GM23338 (cell line): ENCODE data around the gene LOXHD1. TPM values are rescaled to one million over a fixed set of nuclear protein-coding genes. Genes with fewer than 3 reads are reported as not detected.

Experiments used
- ATAC-seq: fragments of 200-7000 bp; cut with Tn5 transposase; 3 replicates; pipeline ENCODE4 v1.9.1; 2020
- DNase-seq: peaks from one replicate; pipeline ENCODE4 v3.0.0-alpha.2; 2015; ENCODE audit warnings: low spot score
- H2AFZ ChIP-seq: fragments of 200-600 bp; sonication (generic); 2 replicates; pipeline ENCODE4 v1.8.0; 2016; ENCODE audit warnings: antibody characterized with exemption, mild to moderate bottlenecking, moderate library complexity
- H3F3A ChIP-seq: fragments of 200-600 bp; sonication (generic); replicated peaks from 2 replicates; pipeline ENCODE4 v1.8.0; 2017; ENCODE audit warnings: antibody characterized with exemption, mixed run types, low read depth
- H3K27ac ChIP-seq: fragments of 200-600 bp; sonication (generic); 2 replicates; pipeline ENCODE4 v1.6.1; 2016; ENCODE audit warnings: low read depth
- H3K27me3 ChIP-seq: fragments of 200-600 bp; sonication (generic); 2 replicates; pipeline ENCODE4 v1.8.0; 2016; ENCODE audit warnings: mild to moderate bottlenecking, mixed run types, moderate library complexity; ENCODE audit not compliant: insufficient read depth
- H3K36me3 ChIP-seq: fragments of 200-600 bp; sonication (generic); 2 replicates; pipeline ENCODE4 v1.8.0; 2016; ENCODE audit warnings: mild to moderate bottlenecking; ENCODE audit not compliant: insufficient read depth
- H3K4me1 ChIP-seq: fragments of 200-600 bp; sonication (generic); 2 replicates; pipeline ENCODE4 v1.8.0; 2016; ENCODE audit warnings: mild to moderate bottlenecking, moderate library complexity; ENCODE audit not compliant: insufficient read depth
- H3K4me2 ChIP-seq: fragments of 200-600 bp; sonication (generic); 2 replicates; pipeline ENCODE4 v1.7.1; 2017; ENCODE audit warnings: mixed run types
- H3K4me3 ChIP-seq: fragments of 200-600 bp; sonication (generic); 2 replicates; pipeline ENCODE4 v1.6.1; 2016; ENCODE audit warnings: mixed run types
- H3K79me2 ChIP-seq: fragments of 200-600 bp; sonication (generic); replicated peaks from 2 replicates; pipeline ENCODE4 v1.8.0; 2017; ENCODE audit warnings: mild to moderate bottlenecking; ENCODE audit not compliant: insufficient read depth
- H3K9me2 ChIP-seq: fragments of 200-600 bp; sonication (generic); 2 replicates; pipeline ENCODE4 v1.8.0; 2017; ENCODE audit not compliant: insufficient read depth
- H4K20me1 ChIP-seq: fragments of 200-600 bp; sonication (generic); replicated peaks from 2 replicates; pipeline ENCODE4 v1.8.0; 2017; ENCODE audit warnings: mild to moderate bottlenecking; ENCODE audit not compliant: insufficient read depth
- H3K27ac Mint-ChIP-seq: 2 replicates; pipeline ENCODE4 v1.8.0; 2020; ENCODE audit warnings: inconsistent platforms, mild to moderate bottlenecking, moderate library complexity, mixed read lengths
- H3K27me3 Mint-ChIP-seq: 3 replicates; pipeline ENCODE4 v1.8.0; 2022; ENCODE audit warnings: low read depth, mild to moderate bottlenecking, moderate library complexity, mixed read lengths, inconsistent platforms; ENCODE audit not compliant: insufficient read depth, poor library complexity
- H3K36me3 Mint-ChIP-seq: 3 replicates; pipeline ENCODE4 v1.8.0; 2021; ENCODE audit warnings: low read depth, mild to moderate bottlenecking, inconsistent platforms, moderate library complexity, mixed read lengths
- H3K4me1 Mint-ChIP-seq: 3 replicates; pipeline ENCODE4 v1.8.0; 2020; ENCODE audit warnings: mild to moderate bottlenecking, inconsistent platforms, mixed read lengths
- H3K4me3 Mint-ChIP-seq: 3 replicates; pipeline ENCODE4 v1.8.0; 2021; ENCODE audit warnings: moderate library complexity, mild to moderate bottlenecking, inconsistent platforms, mixed read lengths
- H3K9me3 Mint-ChIP-seq: 3 replicates; pipeline ENCODE4 v1.8.0; 2020; ENCODE audit warnings: moderate library complexity, mild to moderate bottlenecking, inconsistent platforms, mixed read lengths
- CREB1 ChIP-seq: fragments of 250-450 bp; sonication (Bioruptor Pico); IDR thresholded peaks from 2 replicates; pipeline ENCODE4 v1.5.0; 2020; ENCODE audit warnings: low read depth, mild to moderate bottlenecking, moderate library complexity
- CTCF ChIP-seq, 2 experiments: fragments of 200-600 bp in 1 of 2; sonication (generic) in 1 of 2; conservative IDR thresholded peaks; 2 replicates each; pipeline versions ENCODE4 v1.5.1 to v1.6.1; 2016 to 2017; ENCODE audit warnings: antibody characterized with exemption in 2 of 2, low read depth in 2 of 2, mild to moderate bottlenecking in 2 of 2, moderate library complexity in 1 of 2
- EZH2phosphoT487 ChIP-seq: fragments of 200-600 bp; sonication (generic); IDR thresholded peaks from one replicate; pipeline ENCODE4 v1.8.1; 2018; ENCODE audit warnings: antibody characterized with exemption; ENCODE audit not compliant: unreplicated experiment
- JUNB ChIP-seq: IDR thresholded peaks from one replicate; pipeline ENCODE4 v1.6.1; 2016; ENCODE audit warnings: antibody characterized with exemption; ENCODE audit not compliant: unreplicated experiment
- NANOG ChIP-seq: IDR thresholded peaks from 2 replicates; pipeline ENCODE4 v1.6.1; 2016; ENCODE audit warnings: antibody characterized with exemption, borderline replicate concordance
- POLR2AphosphoS5 ChIP-seq: IDR thresholded peaks from 2 replicates; pipeline ENCODE4 v1.6.1; 2016; ENCODE audit warnings: antibody characterized with exemption, low read depth
- STAT1 ChIP-seq: IDR thresholded peaks from one replicate; pipeline ENCODE4 v1.6.1; 2016; ENCODE audit warnings: antibody characterized with exemption; ENCODE audit not compliant: unreplicated experiment
- ZNF114 ChIP-seq: fragments of 250-450 bp; sonication (Bioruptor Pico); IDR thresholded peaks from 2 replicates; pipeline ENCODE4 v1.5.0; 2020; ENCODE audit warnings: mild to moderate bottlenecking, moderate library complexity
- ZNF331 ChIP-seq: fragments of 250-450 bp; sonication (Bioruptor Pico); IDR thresholded peaks from 2 replicates; pipeline ENCODE4 v1.5.0; 2020; ENCODE audit warnings: low read depth, mild to moderate bottlenecking, moderate library complexity
- polyA plus RNA-seq: library from polyadenylated mRNA; unstranded; fragments of >200 nt; fragmentation: Nextera tagmentation; extraction: Ambion mirVana; gene quantifications from 2 replicates; pipeline ENCODE4 v1.2.1, GENCODE V29; 2016
- total RNA-seq: library from RNA; depleted of rRNA; stranded (reverse); fragments of >200 nt; shearing (Covaris generic); gene quantifications from 2 replicates; pipeline ENCODE4 v1.2.3, GENCODE V29; 2014
- TF ChIP-seq, protein P1 (sequence below): fragments of 250-450 bp; sonication (Bioruptor Pico); IDR thresholded peaks from 2 replicates; pipeline ENCODE4 v1.5.0; 2020; ENCODE audit warnings: mild to moderate bottlenecking, moderate library complexity
- TF ChIP-seq, protein P2 (sequence below): IDR thresholded peaks from 2 replicates; pipeline ENCODE4 v1.6.1; 2016; ENCODE audit warnings: antibody characterized with exemption
- TF ChIP-seq, protein P3 (sequence below): IDR thresholded peaks from one replicate; pipeline ENCODE4 v1.6.1; 2018; ENCODE audit warnings: antibody characterized with exemption; ENCODE audit not compliant: unreplicated experiment

Gene LOXHD1
- total and polyA plus RNA-seq, 2 experiments from 2014 or later, result 0.17 TPM; not detected in 1

GRCh38 chr18:46531482-46531881 is 125.5 kb downstream of the LOXHD1 start:
- H3K9me3 Mint-ChIP-seq, result no peaks in the 10 kb centered on the region
- Histone ChIP-seq H2AFZ (no peak overlapping the region), H4K20me1 (no peaks in the 10 kb centered on the region), H3K36me3 (no peaks in the 10 kb centered on the region), H3K9me2 (0 out of 2 replicates have a peak, but pooled peaks cover 4% of the 10 kb centered on the region), H3K4me3 (no peak overlapping the region), H3F3A (no peaks in the 10 kb centered on the region), H3K27me3 (no peaks in the 10 kb centered on the region), H3K79me2 (no peaks in the 10 kb centered on the region), H3K4me2 (no peak overlapping the region), H3K4me1 (no peaks in the 10 kb centered on the region), H3K27ac (no peak overlapping the region)
- ATAC-seq (no peak), DNase-seq (no peak)
- H3K36me3 Mint-ChIP-seq, result no peaks in the 10 kb centered on the region
- H3K4me1 Mint-ChIP-seq, result no peaks in the 10 kb centered on the region
- H3K27me3 Mint-ChIP-seq, result peaks cover 2% of the 10 kb centered on the region
- H3K4me3 Mint-ChIP-seq, result no peak overlapping the region
- H3K27ac Mint-ChIP-seq, result no peak overlapping the region
- TF ChIP-seq EZH2phosphoT487 (no peak), POLR2AphosphoS5 (no peak), NANOG (no peak), STAT1 (no peak), ZNF331 (CRISPR knock-in tag) (no peak), CTCF (conservative IDR thresholded peaks at IDR 0.05; ENCODE audit: low read depth in 2 of 2) (no peak), CREB1 (CRISPR knock-in tag) (no peak), ZNF114 (CRISPR knock-in tag) (no peak), JUNB (no peak)
- TF ChIP-seq, protein P1, sequence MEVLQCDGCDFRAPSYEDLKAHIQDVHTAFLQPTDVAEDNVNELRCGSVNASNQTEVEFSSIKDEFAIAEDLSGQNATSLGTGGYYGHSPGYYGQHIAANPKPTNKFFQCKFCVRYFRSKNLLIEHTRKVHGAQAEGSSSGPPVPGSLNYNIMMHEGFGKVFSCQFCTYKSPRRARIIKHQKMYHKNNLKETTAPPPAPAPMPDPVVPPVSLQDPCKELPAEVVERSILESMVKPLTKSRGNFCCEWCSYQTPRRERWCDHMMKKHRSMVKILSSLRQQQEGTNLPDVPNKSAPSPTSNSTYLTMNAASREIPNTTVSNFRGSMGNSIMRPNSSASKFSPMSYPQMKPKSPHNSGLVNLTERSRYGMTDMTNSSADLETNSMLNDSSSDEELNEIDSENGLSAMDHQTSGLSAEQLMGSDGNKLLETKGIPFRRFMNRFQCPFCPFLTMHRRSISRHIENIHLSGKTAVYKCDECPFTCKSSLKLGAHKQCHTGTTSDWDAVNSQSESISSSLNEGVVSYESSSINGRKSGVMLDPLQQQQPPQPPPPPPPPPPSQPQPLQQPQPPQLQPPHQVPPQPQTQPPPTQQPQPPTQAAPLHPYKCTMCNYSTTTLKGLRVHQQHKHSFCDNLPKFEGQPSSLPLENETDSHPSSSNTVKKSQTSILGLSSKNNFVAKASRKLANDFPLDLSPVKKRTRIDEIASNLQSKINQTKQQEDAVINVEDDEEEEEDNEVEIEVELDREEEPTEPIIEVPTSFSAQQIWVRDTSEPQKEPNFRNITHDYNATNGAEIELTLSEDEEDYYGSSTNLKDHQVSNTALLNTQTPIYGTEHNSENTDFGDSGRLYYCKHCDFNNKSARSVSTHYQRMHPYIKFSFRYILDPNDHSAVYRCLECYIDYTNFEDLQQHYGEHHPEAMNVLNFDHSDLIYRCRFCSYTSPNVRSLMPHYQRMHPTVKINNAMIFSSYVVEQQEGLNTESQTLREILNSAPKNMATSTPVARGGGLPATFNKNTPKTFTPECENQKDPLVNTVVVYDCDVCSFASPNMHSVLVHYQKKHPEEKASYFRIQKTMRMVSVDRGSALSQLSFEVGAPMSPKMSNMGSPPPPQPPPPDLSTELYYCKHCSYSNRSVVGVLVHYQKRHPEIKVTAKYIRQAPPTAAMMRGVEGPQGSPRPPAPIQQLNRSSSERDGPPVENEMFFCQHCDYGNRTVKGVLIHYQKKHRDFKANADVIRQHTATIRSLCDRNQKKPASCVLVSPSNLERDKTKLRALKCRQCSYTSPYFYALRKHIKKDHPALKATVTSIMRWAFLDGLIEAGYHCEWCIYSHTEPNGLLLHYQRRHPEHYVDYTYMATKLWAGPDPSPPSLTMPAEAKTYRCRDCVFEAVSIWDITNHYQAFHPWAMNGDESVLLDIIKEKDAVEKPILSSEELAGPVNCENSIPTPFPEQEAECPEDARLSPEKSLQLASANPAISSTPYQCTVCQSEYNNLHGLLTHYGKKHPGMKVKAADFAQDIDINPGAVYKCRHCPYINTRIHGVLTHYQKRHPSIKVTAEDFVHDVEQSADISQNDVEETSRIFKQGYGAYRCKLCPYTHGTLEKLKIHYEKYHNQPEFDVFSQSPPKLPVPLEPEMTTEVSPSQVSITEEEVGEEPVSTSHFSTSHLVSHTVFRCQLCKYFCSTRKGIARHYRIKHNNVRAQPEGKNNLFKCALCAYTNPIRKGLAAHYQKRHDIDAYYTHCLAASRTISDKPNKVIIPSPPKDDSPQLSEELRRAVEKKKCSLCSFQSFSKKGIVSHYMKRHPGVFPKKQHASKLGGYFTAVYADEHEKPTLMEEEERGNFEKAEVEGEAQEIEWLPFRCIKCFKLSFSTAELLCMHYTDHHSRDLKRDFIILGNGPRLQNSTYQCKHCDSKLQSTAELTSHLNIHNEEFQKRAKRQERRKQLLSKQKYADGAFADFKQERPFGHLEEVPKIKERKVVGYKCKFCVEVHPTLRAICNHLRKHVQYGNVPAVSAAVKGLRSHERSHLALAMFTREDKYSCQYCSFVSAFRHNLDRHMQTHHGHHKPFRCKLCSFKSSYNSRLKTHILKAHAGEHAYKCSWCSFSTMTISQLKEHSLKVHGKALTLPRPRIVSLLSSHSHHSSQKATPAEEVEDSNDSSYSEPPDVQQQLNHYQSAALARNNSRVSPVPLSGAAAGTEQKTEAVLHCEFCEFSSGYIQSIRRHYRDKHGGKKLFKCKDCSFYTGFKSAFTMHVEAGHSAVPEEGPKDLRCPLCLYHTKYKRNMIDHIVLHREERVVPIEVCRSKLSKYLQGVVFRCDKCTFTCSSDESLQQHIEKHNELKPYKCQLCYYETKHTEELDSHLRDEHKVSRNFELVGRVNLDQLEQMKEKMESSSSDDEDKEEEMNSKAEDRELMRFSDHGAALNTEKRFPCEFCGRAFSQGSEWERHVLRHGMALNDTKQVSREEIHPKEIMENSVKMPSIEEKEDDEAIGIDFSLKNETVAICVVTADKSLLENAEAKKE (CRISPR knock-in tag), result no peak
- TF ChIP-seq, protein P2, sequence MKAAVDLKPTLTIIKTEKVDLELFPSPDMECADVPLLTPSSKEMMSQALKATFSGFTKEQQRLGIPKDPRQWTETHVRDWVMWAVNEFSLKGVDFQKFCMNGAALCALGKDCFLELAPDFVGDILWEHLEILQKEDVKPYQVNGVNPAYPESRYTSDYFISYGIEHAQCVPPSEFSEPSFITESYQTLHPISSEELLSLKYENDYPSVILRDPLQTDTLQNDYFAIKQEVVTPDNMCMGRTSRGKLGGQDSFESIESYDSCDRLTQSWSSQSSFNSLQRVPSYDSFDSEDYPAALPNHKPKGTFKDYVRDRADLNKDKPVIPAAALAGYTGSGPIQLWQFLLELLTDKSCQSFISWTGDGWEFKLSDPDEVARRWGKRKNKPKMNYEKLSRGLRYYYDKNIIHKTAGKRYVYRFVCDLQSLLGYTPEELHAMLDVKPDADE, result no peak
- TF ChIP-seq, protein P3, sequence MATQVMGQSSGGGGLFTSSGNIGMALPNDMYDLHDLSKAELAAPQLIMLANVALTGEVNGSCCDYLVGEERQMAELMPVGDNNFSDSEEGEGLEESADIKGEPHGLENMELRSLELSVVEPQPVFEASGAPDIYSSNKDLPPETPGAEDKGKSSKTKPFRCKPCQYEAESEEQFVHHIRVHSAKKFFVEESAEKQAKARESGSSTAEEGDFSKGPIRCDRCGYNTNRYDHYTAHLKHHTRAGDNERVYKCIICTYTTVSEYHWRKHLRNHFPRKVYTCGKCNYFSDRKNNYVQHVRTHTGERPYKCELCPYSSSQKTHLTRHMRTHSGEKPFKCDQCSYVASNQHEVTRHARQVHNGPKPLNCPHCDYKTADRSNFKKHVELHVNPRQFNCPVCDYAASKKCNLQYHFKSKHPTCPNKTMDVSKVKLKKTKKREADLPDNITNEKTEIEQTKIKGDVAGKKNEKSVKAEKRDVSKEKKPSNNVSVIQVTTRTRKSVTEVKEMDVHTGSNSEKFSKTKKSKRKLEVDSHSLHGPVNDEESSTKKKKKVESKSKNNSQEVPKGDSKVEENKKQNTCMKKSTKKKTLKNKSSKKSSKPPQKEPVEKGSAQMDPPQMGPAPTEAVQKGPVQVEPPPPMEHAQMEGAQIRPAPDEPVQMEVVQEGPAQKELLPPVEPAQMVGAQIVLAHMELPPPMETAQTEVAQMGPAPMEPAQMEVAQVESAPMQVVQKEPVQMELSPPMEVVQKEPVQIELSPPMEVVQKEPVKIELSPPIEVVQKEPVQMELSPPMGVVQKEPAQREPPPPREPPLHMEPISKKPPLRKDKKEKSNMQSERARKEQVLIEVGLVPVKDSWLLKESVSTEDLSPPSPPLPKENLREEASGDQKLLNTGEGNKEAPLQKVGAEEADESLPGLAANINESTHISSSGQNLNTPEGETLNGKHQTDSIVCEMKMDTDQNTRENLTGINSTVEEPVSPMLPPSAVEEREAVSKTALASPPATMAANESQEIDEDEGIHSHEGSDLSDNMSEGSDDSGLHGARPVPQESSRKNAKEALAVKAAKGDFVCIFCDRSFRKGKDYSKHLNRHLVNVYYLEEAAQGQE, result no peak
